Measurements from ENCODE around the gene ACAD9.

- TF ChIP-seq CTCF (IDR thresholded peaks at IDR 0.05; ENCODE audit: insufficient read depth, low read depth, low read length): no peak
- no peak for TF ChIP-seq EZH2 (IDR thresholded peaks at IDR 0.05; ENCODE audit: insufficient read depth, low read length)
Measured at GRCh38 chr3:128956440-128956839, 77.0 kb downstream of the ACAD9 start.
